ENCODE measurements around the gene ARRB2. TPM values are rescaled to one million over a fixed set of nuclear protein-coding genes. Genes with fewer than 3 reads are reported as not detected.

Gene ARRB2
- total and polyA plus RNA-seq, 2 of the 8 experiments (the other 6 are each of a cell fraction or from before 2014, with no cell fraction given): 72.4 to 101 TPM

GRCh38 chr17:4708436-4708835 lies 2.0 kb upstream of the ARRB2 start (continued):
- TF ChIP-seq EP300 (IDR thresholded peaks at IDR 0.05; ENCODE audit: borderline replicate concordance in 1 of 2, low read depth in 2 of 2, low read length in 2 of 2) (no peak), POLR2AphosphoS5 (IDR thresholded peaks at IDR 0.05; ENCODE audit: low read depth, low read length) (peak; percentile 71), NANOG (IDR thresholded peaks at IDR 0.05; ENCODE audit: insufficient read depth, low read depth, low read length, poor library complexity, severe bottlenecking) (no peak), POU5F1 (IDR thresholded peaks at IDR 0.05; ENCODE audit: low read depth, low read length) (no peak), BACH1 (IDR thresholded peaks at IDR 0.05; ENCODE audit: low read length) (no peak), RXRA (IDR thresholded peaks at IDR 0.05; ENCODE audit: insufficient read depth, low read depth, low read length) (no peak), TAF1 (IDR thresholded peaks at IDR 0.05; ENCODE audit: low read depth, low read length) (peak; percentile 63; the same call in 1 of the 2 replicates), SP4 (IDR thresholded peaks at IDR 0.05; ENCODE audit: low read length) (no peak), FOSL1 (IDR thresholded peaks at IDR 0.05; ENCODE audit: insufficient read depth, low read depth, low read length) (no peak), CBX5 (IDR thresholded peaks at IDR 0.05; ENCODE audit: low read depth, low read length) (no peak), RFX5 (IDR thresholded peaks at IDR 0.05; ENCODE audit: borderline replicate concordance, low read depth, low read length) (no peak), NRF1 (IDR thresholded peaks at IDR 0.05; ENCODE audit: low read depth, low read length) (no peak), CTBP2 (IDR thresholded peaks at IDR 0.05; ENCODE audit: borderline replicate concordance, insufficient read depth, insufficient read length, low read length) (no peak), HDAC6 (IDR thresholded peaks at IDR 0.05; ENCODE audit: low read depth, low read length) (no peak), CHD2 (IDR thresholded peaks at IDR 0.05; ENCODE audit: low read length) (no peak), GTF2F1 (IDR thresholded peaks at IDR 0.05; ENCODE audit: borderline replicate concordance, low read depth, low read length) (peak; percentile 43; the same call in 1 of the 2 replicates), SRF (IDR thresholded peaks at IDR 0.05; ENCODE audit: low read depth, low read length) (no peak), JUND (IDR thresholded peaks at IDR 0.05; ENCODE audit: low read length) (no peak), TEAD4 (IDR thresholded peaks at IDR 0.05; ENCODE audit: low read depth, low read length) (no peak), RNF2 (IDR thresholded peaks at IDR 0.05; ENCODE audit: borderline replicate concordance, low read depth, low read length, missing control alignments, poor library complexity, severe bottlenecking) (no peak), TBP (IDR thresholded peaks at IDR 0.05; ENCODE audit: low read depth, low read length) (peak; percentile 91)

Data from H1 (cell line).